ENCODE data around the gene TAPBPL.

Gene TAPBPL, protein sequence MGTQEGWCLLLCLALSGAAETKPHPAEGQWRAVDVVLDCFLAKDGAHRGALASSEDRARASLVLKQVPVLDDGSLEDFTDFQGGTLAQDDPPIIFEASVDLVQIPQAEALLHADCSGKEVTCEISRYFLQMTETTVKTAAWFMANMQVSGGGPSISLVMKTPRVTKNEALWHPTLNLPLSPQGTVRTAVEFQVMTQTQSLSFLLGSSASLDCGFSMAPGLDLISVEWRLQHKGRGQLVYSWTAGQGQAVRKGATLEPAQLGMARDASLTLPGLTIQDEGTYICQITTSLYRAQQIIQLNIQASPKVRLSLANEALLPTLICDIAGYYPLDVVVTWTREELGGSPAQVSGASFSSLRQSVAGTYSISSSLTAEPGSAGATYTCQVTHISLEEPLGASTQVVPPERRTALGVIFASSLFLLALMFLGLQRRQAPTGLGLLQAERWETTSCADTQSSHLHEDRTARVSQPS

GRCh38 chr12:6451348-6452244, at the start of gene TAPBPL:
Gene TAPBPL (plus strand): TSS chr12:6452042. CDS start chr12:6452249, 207 bp downstream.
- H3K27me3 ChIP-seq (ENCODE audit: low read depth) = no peaks in the 10 kb centered on the region
- H3K36me3 ChIP-seq (replicated peaks) = no peaks in the 10 kb centered on the region
- DNase-seq (ENCODE audit: low spot score in 2 of 2) = no peak
- in situ Hi-C loops (cut with MboI; ENCODE audit: low sequenced_read_pairs) = loop anchor here (10.0 kb wide), 1 partner anchor 387 kb away; no protein-coding TSS in a partner anchor
- no peaks in the 10 kb centered on the region for H3K9me3 ChIP-seq
- H3K4me3 ChIP-seq = no peak within 1 kb of the TSS; the same call in 1 of the 2 replicates
- peaks cover 8% of the 10 kb centered on the region; the same call in 1 of the 2 replicates for H3K4me1 ChIP-seq

GRCh38 chr12:6404390-6404789, 47.5 kb upstream of the TAPBPL start:
- Histone ChIP-seq H3K27me3 (ENCODE audit: low read depth) (no peaks in the 10 kb centered on the region), H3K4me1 (peaks cover 5% of the 10 kb centered on the region; the same call in 1 of the 2 replicates), H3K4me3 (no peak overlapping the region), H3K9me3 (no peaks in the 10 kb centered on the region), H3K36me3 (replicated peaks) (no peaks in the 10 kb centered on the region)
- in situ Hi-C loops (cut with MboI; ENCODE audit: low sequenced_read_pairs) = no loop called here
- no peak for DNase-seq (ENCODE audit: low spot score in 2 of 2)

DNA sequence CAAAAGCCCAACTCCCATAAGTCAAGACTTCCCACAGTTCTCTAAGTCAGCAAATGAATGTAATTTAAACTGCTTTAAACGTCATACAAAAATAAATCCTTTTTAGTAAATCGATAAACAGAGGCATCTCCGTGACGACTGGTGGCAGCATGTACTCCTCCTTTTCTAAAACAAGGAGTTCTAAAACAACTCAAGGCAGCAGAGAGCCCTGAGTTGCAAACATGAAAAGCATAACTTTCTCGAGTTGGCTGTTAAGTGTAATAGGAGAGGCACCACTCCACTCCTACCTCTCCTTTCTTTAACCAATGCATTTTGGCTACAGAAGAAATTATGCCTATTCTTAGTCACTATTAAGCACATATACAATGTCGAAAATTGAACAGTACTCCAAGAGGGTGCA, 45.9 kb upstream of the TAPBPL start:
- H3K27me3 ChIP-seq (ENCODE audit: low read depth) = no peaks in the 10 kb centered on the region
- peaks cover 5% of the 10 kb centered on the region; the same call in 1 of the 2 replicates for H3K4me1 ChIP-seq
- in situ Hi-C loops (cut with MboI; ENCODE audit: low sequenced_read_pairs) = no loop called here
- no peak overlapping the region for H3K4me3 ChIP-seq
- no peaks in the 10 kb centered on the region for H3K36me3 ChIP-seq (replicated peaks)
- no peak for DNase-seq (ENCODE audit: low spot score in 2 of 2)
- H3K9me3 ChIP-seq = no peaks in the 10 kb centered on the region

- no peak overlapping the region for H3K4me3 ChIP-seq
- DNase-seq (ENCODE audit: low spot score in 2 of 2) = no peak
- no peaks in the 10 kb centered on the region for H3K36me3 ChIP-seq (replicated peaks)
- H3K9me3 ChIP-seq = no peaks in the 10 kb centered on the region
- H3K27me3 ChIP-seq (ENCODE audit: low read depth) = no peaks in the 10 kb centered on the region
- peaks cover 5% of the 10 kb centered on the region; the same call in 1 of the 2 replicates for H3K4me1 ChIP-seq
- in situ Hi-C loops (cut with MboI; ENCODE audit: low sequenced_read_pairs) = no loop called here
Measured at GRCh38 chr12:6407236-6407954, 44.4 kb upstream of the TAPBPL start.

GRCh38 chr12:6416596-6416995, 35.2 kb upstream of the TAPBPL start:
- Histone ChIP-seq H3K4me1 (no peaks in the 10 kb centered on the region), H3K4me3 (no peak overlapping the region), H3K27me3 (ENCODE audit: low read depth) (no peaks in the 10 kb centered on the region), H3K9me3 (no peaks in the 10 kb centered on the region), H3K36me3 (replicated peaks) (no peaks in the 10 kb centered on the region)
- in situ Hi-C loops (cut with MboI; ENCODE audit: low sequenced_read_pairs) = no loop called here
- no peak for DNase-seq (ENCODE audit: low spot score in 2 of 2)

- Histone ChIP-seq H3K9me3 (no peaks in the 10 kb centered on the region), H3K36me3 (replicated peaks) (no peaks in the 10 kb centered on the region), H3K27me3 (ENCODE audit: low read depth) (no peaks in the 10 kb centered on the region), H3K4me1 (no peaks in the 10 kb centered on the region; the same call in 1 of the 2 replicates), H3K4me3 (no peak overlapping the region)
- in situ Hi-C loops (cut with MboI; ENCODE audit: low sequenced_read_pairs) = no loop called here
- no peak for DNase-seq (ENCODE audit: low spot score in 2 of 2)
Measured at GRCh38 chr12:6418796-6419195, 33.0 kb upstream of the TAPBPL start.

DNA sequence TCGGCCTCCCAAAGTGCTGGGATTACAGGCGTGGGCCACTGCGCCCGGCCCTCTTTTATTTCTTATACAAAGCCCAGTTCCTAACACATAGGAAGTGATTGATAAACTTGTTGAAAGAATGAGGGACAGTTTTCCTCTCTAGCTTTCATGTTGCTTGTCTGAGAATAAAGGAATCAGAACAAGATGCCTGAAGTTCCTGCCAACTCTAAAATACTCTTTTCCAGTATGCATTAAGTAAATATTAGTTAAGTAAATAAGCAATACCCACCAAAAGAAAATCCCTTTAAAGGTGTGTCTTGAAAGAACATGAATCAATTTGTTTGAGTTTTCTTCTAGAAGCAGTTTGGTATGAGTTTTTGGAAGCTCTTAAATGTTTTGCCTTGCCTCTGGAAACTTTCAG, 31.5 kb upstream of the TAPBPL start:
- Histone ChIP-seq H3K36me3 (replicated peaks) (no peaks in the 10 kb centered on the region), H3K27me3 (ENCODE audit: low read depth) (no peaks in the 10 kb centered on the region), H3K4me1 (no peaks in the 10 kb centered on the region; the same call in 1 of the 2 replicates), H3K9me3 (no peaks in the 10 kb centered on the region), H3K4me3 (no peak overlapping the region)
- in situ Hi-C loops (cut with MboI; ENCODE audit: low sequenced_read_pairs) = no loop called here
- DNase-seq (ENCODE audit: low spot score in 2 of 2) = no peak

- in situ Hi-C loops (cut with MboI; ENCODE audit: low sequenced_read_pairs) = no loop called here
- no peaks in the 10 kb centered on the region; the same call in 1 of the 2 replicates for H3K4me1 ChIP-seq
- no peaks in the 10 kb centered on the region for H3K36me3 ChIP-seq (replicated peaks)
- no peaks in the 10 kb centered on the region for H3K27me3 ChIP-seq (ENCODE audit: low read depth)
- peak; percentile 82 to 85 for DNase-seq (ENCODE audit: low spot score in 2 of 2)
- H3K9me3 ChIP-seq = no peaks in the 10 kb centered on the region
- no peak overlapping the region for H3K4me3 ChIP-seq
Measured at GRCh38 chr12:6423267-6424007, 28.4 kb upstream of the TAPBPL start.

- in situ Hi-C loops (cut with MboI; ENCODE audit: low sequenced_read_pairs) = no loop called here
- Histone ChIP-seq H3K36me3 (replicated peaks) (no peaks in the 10 kb centered on the region), H3K9me3 (no peaks in the 10 kb centered on the region), H3K4me1 (no peaks in the 10 kb centered on the region; the same call in 1 of the 2 replicates), H3K4me3 (no peak overlapping the region), H3K27me3 (ENCODE audit: low read depth) (no peaks in the 10 kb centered on the region)
- no peak for DNase-seq (ENCODE audit: low spot score in 2 of 2)
Measured at GRCh38 chr12:6424008-6424347, 27.9 kb upstream of the TAPBPL start.

- Histone ChIP-seq H3K27me3 (ENCODE audit: low read depth) (no peaks in the 10 kb centered on the region), H3K36me3 (replicated peaks) (no peaks in the 10 kb centered on the region), H3K9me3 (no peaks in the 10 kb centered on the region), H3K4me3 (no peak overlapping the region), H3K4me1 (no peaks in the 10 kb centered on the region; the same call in 1 of the 2 replicates)
- no peak for DNase-seq (ENCODE audit: low spot score in 2 of 2)
- in situ Hi-C loops (cut with MboI; ENCODE audit: low sequenced_read_pairs) = loop anchor here (5.0 kb wide), 1 partner anchor 37 kb away; no protein-coding TSS in a partner anchor
Measured at GRCh38 chr12:6424866-6425265, 27.0 kb upstream of the TAPBPL start.

GRCh38 chr12:6425590-6426531, 26.0 kb upstream of the TAPBPL start:
- Histone ChIP-seq H3K36me3 (replicated peaks) (no peaks in the 10 kb centered on the region), H3K9me3 (no peaks in the 10 kb centered on the region), H3K4me1 (peaks cover 9% of the 10 kb centered on the region), H3K4me3 (no peak overlapping the region), H3K27me3 (ENCODE audit: low read depth) (no peaks in the 10 kb centered on the region)
- in situ Hi-C loops (cut with MboI; ENCODE audit: low sequenced_read_pairs) = loop anchor here (5.0 kb wide), 1 partner anchor 36 kb away; no protein-coding TSS in a partner anchor
- DNase-seq (ENCODE audit: low spot score in 2 of 2) = no peak

Measured in HAP-1 (cell line).